Neuronal stem cell (in vitro differentiated cells): ENCODE data around the gene SLC39A7.

ENCODE experiments used
- DNase-seq: peaks from one replicate; pipeline ENCODE4 v3.0.0-alpha.2; 2013; ENCODE audit warnings: low spot score
- H2AFZ ChIP-seq: one replicate; pipeline ENCODE4 v1.6.1; 2013; ENCODE audit warnings: mild to moderate bottlenecking, low read length, inconsistent platforms
- H2AK5ac ChIP-seq: 2 replicates; pipeline ENCODE4 v1.6.1; 2013; ENCODE audit warnings: low read depth, mild to moderate bottlenecking, inconsistent platforms, low read length, moderate library complexity, mixed read lengths
- H2BK120ac ChIP-seq: 2 replicates; pipeline ENCODE4 v1.6.1; 2013; ENCODE audit warnings: low read depth, mild to moderate bottlenecking, inconsistent platforms, low read length, moderate library complexity, mixed read lengths
- H2BK12ac ChIP-seq: one replicate; pipeline ENCODE4 v1.6.1; 2013; ENCODE audit warnings: low read length, inconsistent platforms
- H2BK15ac ChIP-seq: 2 replicates; pipeline ENCODE4 v1.6.1; 2013; ENCODE audit warnings: mild to moderate bottlenecking, low read length, inconsistent platforms, mixed read lengths
- H2BK5ac ChIP-seq: one replicate; pipeline ENCODE4 v1.6.1; 2013; ENCODE audit warnings: inconsistent platforms, mild to moderate bottlenecking, low read length, moderate library complexity
- H3K14ac ChIP-seq: one replicate; pipeline ENCODE4 v1.6.1; 2013; ENCODE audit warnings: low read length, inconsistent platforms
- H3K18ac ChIP-seq: 2 replicates; pipeline ENCODE4 v1.6.1; 2013; ENCODE audit warnings: low read length, inconsistent platforms
- H3K23ac ChIP-seq: 2 replicates; pipeline ENCODE4 v1.6.1; 2013; ENCODE audit warnings: low read depth, mild to moderate bottlenecking, mixed read lengths, low read length, inconsistent platforms; ENCODE audit not compliant: poor library complexity
- H3K27ac ChIP-seq: replicated peaks from 3 replicates; pipeline ENCODE4 v1.5.1; 2013; ENCODE audit warnings: low read length, inconsistent platforms
- H3K27me3 ChIP-seq, 3 experiments: 2 replicates each; pipeline ENCODE4 v1.6.1; 2013; ENCODE audit warnings: low read length in 3 of 3, mild to moderate bottlenecking in 2 of 3, inconsistent platforms in 1 of 3, low read depth in 1 of 3, mixed read lengths in 1 of 3, moderate library complexity in 1 of 3; ENCODE audit not compliant: control insufficient read depth in 3 of 3, insufficient read depth in 3 of 3
- H3K36me3 ChIP-seq, 2 donors: replicated peaks in 1 of 2; 2 replicates each; pipeline ENCODE4 v1.6.1; 2013; ENCODE audit warnings: low read length in 2 of 2; ENCODE audit not compliant: control insufficient read depth in 2 of 2, insufficient read depth in 2 of 2
- H3K4ac ChIP-seq: 2 replicates; pipeline ENCODE4 v1.6.1; 2013; ENCODE audit warnings: inconsistent platforms, mild to moderate bottlenecking, low read length, moderate library complexity
- H3K4me1 ChIP-seq, 2 donors: 1 replicate in 1 of 2; 2 replicates in 1 of 2; pipeline ENCODE4 v1.6.1; 2013; ENCODE audit warnings: low read length in 2 of 2, low read depth in 1 of 2; ENCODE audit not compliant: control insufficient read depth in 2 of 2, insufficient read depth in 1 of 2
- H3K4me2 ChIP-seq: one replicate; pipeline ENCODE4 v1.6.1; 2013; ENCODE audit warnings: mild to moderate bottlenecking, low read length, inconsistent platforms; ENCODE audit not compliant: insufficient read depth, poor library complexity, severe bottlenecking
- H3K4me3 ChIP-seq, 2 donors: 2 replicates each; pipeline ENCODE4 v1.5.1; 2013; ENCODE audit warnings: low read length in 2 of 2, mild to moderate bottlenecking in 2 of 2, inconsistent platforms in 1 of 2, moderate library complexity in 1 of 2
- H3K79me1 ChIP-seq: one replicate; pipeline ENCODE4 v1.6.1; 2013; ENCODE audit warnings: low read depth, mild to moderate bottlenecking, inconsistent platforms, low read length, moderate library complexity
- H3K9ac ChIP-seq: one replicate; pipeline ENCODE4 v1.6.1; 2013; ENCODE audit warnings: mild to moderate bottlenecking, low read depth, low read length, inconsistent platforms; ENCODE audit not compliant: poor library complexity
- H3K9me3 ChIP-seq, 2 donors: replicated peaks in 1 of 2; 2 replicates each; pipeline versions ENCODE3 to v1.6.1; 2013; ENCODE audit warnings: low read length in 2 of 2, mild to moderate bottlenecking in 2 of 2, inconsistent platforms in 1 of 2, low read depth in 1 of 2, mixed read lengths in 1 of 2, moderate library complexity in 1 of 2; ENCODE audit not compliant: control insufficient read depth in 2 of 2, insufficient read depth in 1 of 2
- H4K8ac ChIP-seq: one replicate; pipeline ENCODE4 v1.6.1; 2013; ENCODE audit warnings: low read depth, mild to moderate bottlenecking, inconsistent platforms, low read length, moderate library complexity
- H4K91ac ChIP-seq: one replicate; pipeline ENCODE4 v1.6.1; 2013; ENCODE audit warnings: low read length, low read depth, mild to moderate bottlenecking, inconsistent platforms; ENCODE audit not compliant: poor library complexity
- WGBS, 2 donors: extraction: QIAGEN DNeasy Blood & Tissue Kit; methylation state at CpG; one replicate each; pipeline ENCODE4 v1.1.7; 2013; ENCODE audit warnings: missing lambda C conversion rate in 2 of 2, mixed read lengths in 1 of 2; ENCODE audit not compliant: insufficient read length in 2 of 2, insufficient replicate concordance in 1 of 2; ENCODE audit errors: extremely low coverage in 2 of 2; 5-methylcytosine and 5-hydroxymethylcytosine counted together

SLC39A7 gene

GRCh38 chr6:33166363-33166762, 34.3 kb upstream of the SLC39A7 start:
- Histone ChIP-seq H3K4me3 (no peak overlapping the region), H2BK120ac (no peak overlapping the region), H2BK12ac (no peak overlapping the region), H2AK5ac (no peak overlapping the region), H3K4me1 (peaks cover 0 to 5% of the 10 kb centered on the region in 2 donors), H3K36me3 (no peaks in the 10 kb centered on the region), H4K8ac (no peak overlapping the region), H3K27ac (no peak overlapping the region), H3K23ac (no peak overlapping the region), H2BK15ac (no peak overlapping the region), H2BK5ac (no peak overlapping the region), H3K14ac (no peak overlapping the region), H3K18ac (no peak overlapping the region), H3K9ac (no peak overlapping the region), H3K4me2 (no peak overlapping the region), H3K9me3 (no peaks in the 10 kb centered on the region), H3K79me1 (no peaks in the 10 kb centered on the region), H4K91ac (no peak overlapping the region), H2AFZ (no peak overlapping the region), H3K27me3 (peaks cover 0 to 10% (median 4%) of the 10 kb centered on the region in 3 experiments), H3K4ac (no peak overlapping the region)
- WGBS, 2 donors = no CpG with 5 or more reads among the region's 6 CpGs
- no peak for DNase-seq

GRCh38 chr6:33166811-33167210, 33.9 kb upstream of the SLC39A7 start:
- no peak overlapping the region for H3K4me3 ChIP-seq
- no peak overlapping the region for H3K27ac ChIP-seq
- H4K8ac ChIP-seq = no peak overlapping the region
- peak overlapping the region; percentile 98 for H2AK5ac ChIP-seq
- no peak overlapping the region for H3K23ac ChIP-seq
- no peak overlapping the region for H3K4ac ChIP-seq
- WGBS, 2 donors = no CpG with 5 or more reads among the region's 7 CpGs
- no peak overlapping the region for H3K4me2 ChIP-seq
- H3K9me3 ChIP-seq = no peaks in the 10 kb centered on the region
- H3K4me1 ChIP-seq = peaks cover 0 to 4% of the 10 kb centered on the region in 2 donors
- no peak overlapping the region for H2AFZ ChIP-seq
- H3K14ac ChIP-seq = no peak overlapping the region
- H3K79me1 ChIP-seq = no peaks in the 10 kb centered on the region
- no peak for DNase-seq
- no peak overlapping the region for H2BK12ac ChIP-seq
- H3K36me3 ChIP-seq = no peaks in the 10 kb centered on the region
- no peak overlapping the region for H4K91ac ChIP-seq
- peaks cover 0 to 7% (median 4%) of the 10 kb centered on the region in 3 experiments for H3K27me3 ChIP-seq
- H2BK5ac ChIP-seq = no peak overlapping the region
- H2BK120ac ChIP-seq = no peak overlapping the region
- peak overlapping the region; percentile 13 for H3K18ac ChIP-seq
- no peak overlapping the region for H3K9ac ChIP-seq
- H2BK15ac ChIP-seq = peak overlapping the region; percentile 37

DNA sequence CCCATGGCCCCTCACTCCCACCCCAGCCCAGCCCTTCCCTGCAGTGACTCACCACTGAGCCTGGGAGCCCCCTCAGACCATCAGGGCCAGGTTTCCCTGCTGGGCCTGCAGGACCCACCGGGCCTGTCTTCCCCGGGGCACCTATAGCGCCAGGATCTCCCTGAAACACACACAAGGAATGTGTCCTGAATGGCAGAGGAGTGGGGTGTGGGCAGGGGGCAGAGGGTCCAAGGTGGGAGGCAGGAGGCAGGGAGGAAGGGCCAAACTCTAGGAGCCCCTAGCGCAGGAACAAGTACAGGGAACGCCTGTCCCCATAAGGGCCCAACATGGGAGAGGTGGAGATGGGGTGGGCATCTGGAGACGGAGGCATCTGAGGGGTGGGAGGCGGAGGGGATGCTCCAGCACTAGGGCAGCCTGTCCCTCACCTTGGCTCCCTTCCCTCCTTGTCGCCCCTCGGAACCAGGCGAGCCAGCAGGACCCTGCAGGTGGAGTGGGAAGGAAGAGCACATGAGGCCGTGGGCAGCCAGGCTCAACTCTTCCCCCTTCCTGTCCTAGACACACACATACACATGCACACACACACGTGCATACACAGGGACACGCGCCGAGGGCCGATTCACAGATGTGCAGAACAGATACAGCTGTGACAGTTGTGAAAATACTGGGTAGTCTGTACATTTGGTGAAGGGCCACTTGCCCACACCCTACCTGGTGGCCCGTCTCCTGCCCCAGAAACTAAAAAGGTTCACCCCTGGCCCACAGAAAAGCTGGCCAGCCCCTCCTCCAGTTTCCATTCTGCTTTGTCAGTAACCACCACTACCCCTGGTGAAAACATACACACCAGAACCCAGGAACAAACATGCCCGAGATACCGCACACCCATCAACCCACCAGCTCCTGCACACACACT, 33.0 kb upstream of the SLC39A7 start:
- WGBS, 2 donors = no CpG with 5 or more reads among the region's 19 CpGs
- no peak for DNase-seq
- no peak overlapping the region for H2BK120ac ChIP-seq

DNA sequence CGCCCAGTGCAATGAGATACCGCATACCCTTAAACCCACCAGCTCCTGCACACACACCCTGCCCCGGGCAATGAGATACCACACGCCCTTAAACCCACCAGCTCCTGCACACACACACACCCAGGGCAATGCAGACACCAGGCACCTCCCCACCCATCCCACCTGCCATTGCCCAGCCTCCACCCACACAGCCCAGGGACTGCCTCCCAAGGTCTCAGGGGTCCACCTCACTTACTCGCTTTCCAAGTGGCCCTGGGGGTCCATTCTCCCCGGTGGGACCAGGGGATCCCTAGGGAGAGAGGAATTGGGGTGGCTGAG, 32.4 kb upstream of the SLC39A7 start:
- Histone ChIP-seq H4K8ac (no peak overlapping the region), H4K91ac (no peak overlapping the region), H3K79me1 (no peaks in the 10 kb centered on the region), H3K4me2 (no peak overlapping the region), H2BK120ac (no peak overlapping the region), H3K36me3 (no peaks in the 10 kb centered on the region), H3K9ac (no peak overlapping the region), H3K9me3 (no peaks in the 10 kb centered on the region), H2BK15ac (no peak overlapping the region), H2AFZ (no peak overlapping the region), H2BK5ac (no peak overlapping the region), H3K18ac (no peak overlapping the region), H3K23ac (no peak overlapping the region), H3K4me1 (no peaks in the 10 kb centered on the region), H3K27ac (no peak overlapping the region), H3K14ac (no peak overlapping the region), H3K4me3 (no peak overlapping the region), H2BK12ac (no peak overlapping the region), H3K4ac (no peak overlapping the region), H2AK5ac (no peak overlapping the region), H3K27me3 (peaks cover 0 to 4% (median 0%) of the 10 kb centered on the region in 3 experiments)
- WGBS, 2 donors = no CpG with 5 or more reads among the region's 6 CpGs
- no peak for DNase-seq

More for the DNA sequence above, 33.0 kb upstream of the SLC39A7 start:
- H2BK5ac ChIP-seq = no peak overlapping the region
- no peak overlapping the region for H3K27ac ChIP-seq
- peak overlapping the region; percentile 64 for H3K18ac ChIP-seq
- H4K8ac ChIP-seq = no peak overlapping the region
- H3K4me1 ChIP-seq = no peaks in the 10 kb centered on the region
- H3K4me2 ChIP-seq = no peak overlapping the region
- peak overlapping the region; percentile 84 for H2BK12ac ChIP-seq
- H3K9ac ChIP-seq = no peak overlapping the region
- H3K79me1 ChIP-seq = no peaks in the 10 kb centered on the region
- peak overlapping the region; percentile 37 for H2BK15ac ChIP-seq
- H3K4ac ChIP-seq = no peak overlapping the region
- H4K91ac ChIP-seq = no peak overlapping the region
- no peaks in the 10 kb centered on the region for H3K9me3 ChIP-seq
- H3K4me3 ChIP-seq = no peak overlapping the region
- no peaks in the 10 kb centered on the region for H3K36me3 ChIP-seq
- H2AK5ac ChIP-seq = peak overlapping the region; percentile 98
- H2AFZ ChIP-seq = no peak overlapping the region
- no peak overlapping the region for H3K23ac ChIP-seq
- peaks cover 0 to 4% (median 0%) of the 10 kb centered on the region in 3 experiments for H3K27me3 ChIP-seq
- peak overlapping the region; percentile 8 for H3K14ac ChIP-seq
